GM18951 (cell line): ENCODE data around the gene COA5.

Experiments
- POLR2A ChIP-seq: IDR thresholded peaks from 4 replicates; pipeline ENCODE4 v1.6.1; 2011; ENCODE audit warnings: mild to moderate bottlenecking; ENCODE audit not compliant: insufficient read length, insufficient read depth; ENCODE audit errors: extremely low read depth
- in situ Hi-C: fragments of 300-500 bp; cut with MboI; formaldehyde crosslinking; loops from one replicate; pipeline ENCODE4 v1.12.0; 2022; ENCODE audit warnings: low sequenced_read_pairs, mixed read lengths, inconsistent platforms; ENCODE audit not compliant: unreplicated experiment

The COA5 gene

GRCh38 chr2:98561902-98562695, 46.2 kb downstream of the COA5 start:
- in situ Hi-C loops: no loop called here

GRCh38 chr2:98561018-98561417, 47.3 kb downstream of the COA5 start:
- no peak for TF ChIP-seq POLR2A
- in situ Hi-C loops: no loop called here

More at GRCh38 chr2:98561902-98562695, 46.2 kb downstream of the COA5 start:
- no peak for TF ChIP-seq POLR2A

- in situ Hi-C loops: no loop called here
- TF ChIP-seq POLR2A: no peak
These were observed 48.0 kb downstream of the COA5 start for GRCh38 chr2:98560256-98560771.

- no peak for TF ChIP-seq POLR2A
These were observed 48.7 kb downstream of the COA5 start for GRCh38 chr2:98559581-98559980.

GRCh38 chr2:98558852-98559530, 49.3 kb downstream of the COA5 start:
- in situ Hi-C loops: no loop called here
- no peak for TF ChIP-seq POLR2A

More at GRCh38 chr2:98559581-98559980, 48.7 kb downstream of the COA5 start:
- in situ Hi-C loops: no loop called here

GRCh38 chr2:98556344-98557033, 51.8 kb downstream of the COA5 start:
- in situ Hi-C loops: no loop called here
- TF ChIP-seq POLR2A: no peak

GRCh38 chr2:98555696-98556095, 52.6 kb downstream of the COA5 start:
- no peak for TF ChIP-seq POLR2A
- in situ Hi-C loops: no loop called here

GRCh38 chr2:98554116-98554861, 54.0 kb downstream of the COA5 start:
- in situ Hi-C loops: no loop called here
- TF ChIP-seq POLR2A: no peak

- in situ Hi-C loops: no loop called here
- no peak for TF ChIP-seq POLR2A
These were observed 55.7 kb downstream of the COA5 start for GRCh38 chr2:98552499-98553179.

- in situ Hi-C loops: no loop called here
These were observed 57.0 kb downstream of the COA5 start for GRCh38 chr2:98551316-98551715.

GRCh38 chr2:98550165-98550564, 58.1 kb downstream of the COA5 start:
- in situ Hi-C loops: no loop called here
- TF ChIP-seq POLR2A: no peak

More at GRCh38 chr2:98551316-98551715, 57.0 kb downstream of the COA5 start:
- TF ChIP-seq POLR2A: no peak
